GM10248 (cell line): ENCODE data around the gene PSMC5.
"Not testable (repeated sequence)": the region's sequence is repeated elsewhere in the genome, so short reads cannot be mapped to it uniquely, and the experiment has no call there.

Experiments
- CTCF ChIA-PET: fragments of 300-600 bp; sonication (Branson Sonifier 250); formaldehyde crosslinking; extraction: SDS; loops from one replicate; lab custom pipeline; 2021; ENCODE audit warnings: antibody characterized with exemption; lab: Yijun Ruan, JAX
- POLR2A ChIA-PET: fragments of 350-650 bp; sonication (Branson Sonifier 250); formaldehyde crosslinking; extraction: SDS; loops from one replicate; lab custom pipeline; 2020; ENCODE audit warnings: antibody characterized with exemption; lab: Yijun Ruan, JAX
- DNase-seq: peaks from one replicate; pipeline ENCODE4 v3.0.0; 2012; ENCODE audit errors: extremely low spot score
- TF ChIP-seq, protein P1 (sequence below): IDR thresholded peaks from 2 replicates; pipeline ENCODE4 v1.5.1; 2012; ENCODE audit warnings: mild to moderate bottlenecking, low read depth; ENCODE audit errors: extremely low read depth, missing control alignments, control extremely low read depth

PSMC5 gene

DNA sequence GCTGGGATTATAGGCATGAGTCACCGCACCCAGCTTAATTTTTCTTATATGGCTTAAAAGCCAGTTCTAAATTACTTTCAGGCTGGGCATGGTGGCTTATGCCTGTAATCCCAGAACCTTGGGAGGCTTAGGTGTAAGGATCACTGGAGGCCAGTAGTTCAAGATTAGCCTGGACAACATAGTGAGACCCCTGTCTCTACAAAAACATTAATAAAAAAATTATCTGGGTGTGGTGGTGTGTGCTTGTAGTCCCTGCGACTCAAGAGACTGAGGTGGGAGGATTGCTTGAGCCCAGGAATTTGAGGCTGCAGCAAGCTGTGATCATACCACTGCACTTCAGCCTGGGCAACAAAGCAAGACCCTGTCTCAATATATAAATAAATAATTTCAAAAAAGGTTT is 26.0 kb downstream of the PSMC5 start:
- ChIA-PET CTCF (interaction anchor here (14.1 kb wide), 1 partner anchor 10 kb away, joined by 137 read pairs; no protein-coding TSS in a partner anchor), POLR2A (no interaction called here)
- TF ChIP-seq, protein P1, sequence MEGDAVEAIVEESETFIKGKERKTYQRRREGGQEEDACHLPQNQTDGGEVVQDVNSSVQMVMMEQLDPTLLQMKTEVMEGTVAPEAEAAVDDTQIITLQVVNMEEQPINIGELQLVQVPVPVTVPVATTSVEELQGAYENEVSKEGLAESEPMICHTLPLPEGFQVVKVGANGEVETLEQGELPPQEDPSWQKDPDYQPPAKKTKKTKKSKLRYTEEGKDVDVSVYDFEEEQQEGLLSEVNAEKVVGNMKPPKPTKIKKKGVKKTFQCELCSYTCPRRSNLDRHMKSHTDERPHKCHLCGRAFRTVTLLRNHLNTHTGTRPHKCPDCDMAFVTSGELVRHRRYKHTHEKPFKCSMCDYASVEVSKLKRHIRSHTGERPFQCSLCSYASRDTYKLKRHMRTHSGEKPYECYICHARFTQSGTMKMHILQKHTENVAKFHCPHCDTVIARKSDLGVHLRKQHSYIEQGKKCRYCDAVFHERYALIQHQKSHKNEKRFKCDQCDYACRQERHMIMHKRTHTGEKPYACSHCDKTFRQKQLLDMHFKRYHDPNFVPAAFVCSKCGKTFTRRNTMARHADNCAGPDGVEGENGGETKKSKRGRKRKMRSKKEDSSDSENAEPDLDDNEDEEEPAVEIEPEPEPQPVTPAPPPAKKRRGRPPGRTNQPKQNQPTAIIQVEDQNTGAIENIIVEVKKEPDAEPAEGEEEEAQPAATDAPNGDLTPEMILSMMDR: no peak
- DNase-seq: no peak

DNA sequence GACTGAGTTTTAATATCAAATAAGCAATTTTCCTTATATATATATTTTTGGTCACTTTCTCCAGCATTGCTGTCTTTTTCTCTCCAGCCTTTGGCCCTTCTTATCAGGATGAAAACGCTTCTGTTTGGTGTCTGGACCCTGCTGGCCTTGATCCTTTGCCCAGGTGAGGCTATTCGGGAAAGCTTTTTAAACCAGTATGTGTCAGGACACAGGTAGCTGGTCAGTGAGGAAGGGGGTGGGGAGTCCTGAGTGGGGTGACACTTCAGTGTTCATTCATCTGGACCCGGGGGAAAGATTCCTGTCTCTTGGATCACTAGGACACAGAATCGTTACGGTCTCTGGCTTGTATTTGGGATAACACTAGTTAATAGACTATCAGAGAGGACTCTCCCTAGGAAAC is 27.5 kb downstream of the PSMC5 start:
- TF ChIP-seq, protein P1: no peak
- ChIA-PET POLR2A (no interaction called here), CTCF (interaction anchor here (1.1 to 14.1 kb wide), 2 partner anchors 8 to 13 kb away, joined by 3 to 137 read pairs; no protein-coding TSS in a partner anchor)
- no peak for DNase-seq

DNA sequence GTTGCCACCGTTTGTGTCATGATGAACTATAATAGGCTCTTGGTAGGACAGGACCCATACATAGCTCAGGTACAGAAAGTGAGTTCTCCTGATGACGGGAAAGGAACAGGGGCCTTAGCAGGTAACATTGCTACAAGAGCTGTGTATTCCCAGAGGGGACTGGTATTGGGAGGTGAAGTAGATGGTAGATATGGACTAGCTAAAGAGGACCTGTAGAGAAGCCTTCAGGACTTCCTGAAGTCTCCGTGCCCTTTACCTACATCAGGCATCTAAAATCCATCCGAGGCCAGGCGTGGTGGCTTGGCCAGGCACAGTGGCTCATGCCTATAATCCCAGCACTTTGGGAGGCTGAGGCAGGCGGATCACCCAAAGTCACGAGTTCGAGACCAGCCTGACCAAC is 28.0 kb downstream of the PSMC5 start:
- TF ChIP-seq, protein P1: no peak
- ChIA-PET POLR2A (no interaction called here), CTCF (interaction anchor here (1.1 to 14.1 kb wide), 2 partner anchors 8 to 14 kb away, joined by 3 to 137 read pairs; no protein-coding TSS in a partner anchor)
- DNase-seq: no peak

DNA sequence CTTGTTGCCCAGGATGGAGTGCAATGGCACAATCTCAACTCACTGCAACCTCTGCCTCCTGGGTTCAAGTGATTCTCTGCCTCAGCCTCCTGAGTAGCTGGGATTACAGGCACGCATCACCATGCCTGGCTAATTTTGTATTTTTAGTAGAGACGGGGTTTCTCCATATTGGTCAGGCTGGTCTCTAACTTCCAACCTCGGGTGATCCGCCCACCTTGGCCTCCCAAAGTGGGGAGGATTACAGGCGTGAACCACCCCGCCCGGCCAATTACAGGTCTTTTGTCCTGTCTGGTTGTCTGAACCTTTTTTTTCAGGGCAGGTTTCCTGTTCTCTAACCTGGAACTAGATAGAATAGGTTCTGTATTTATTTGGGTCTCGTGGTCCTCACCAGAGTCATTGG is 29.2 kb downstream of the PSMC5 start:
- CTCF ChIA-PET: interaction anchor here (0.8 to 14.1 kb wide), 2 partner anchors 6 to 10 kb away, joined by 3 to 137 read pairs; no protein-coding TSS in a partner anchor
- POLR2A ChIA-PET: interaction anchor here (0.7 kb wide), 1 partner anchor 82 kb away, joined by 7 read pairs; no protein-coding TSS in a partner anchor
- not testable (repeated sequence) for DNase-seq

DNA sequence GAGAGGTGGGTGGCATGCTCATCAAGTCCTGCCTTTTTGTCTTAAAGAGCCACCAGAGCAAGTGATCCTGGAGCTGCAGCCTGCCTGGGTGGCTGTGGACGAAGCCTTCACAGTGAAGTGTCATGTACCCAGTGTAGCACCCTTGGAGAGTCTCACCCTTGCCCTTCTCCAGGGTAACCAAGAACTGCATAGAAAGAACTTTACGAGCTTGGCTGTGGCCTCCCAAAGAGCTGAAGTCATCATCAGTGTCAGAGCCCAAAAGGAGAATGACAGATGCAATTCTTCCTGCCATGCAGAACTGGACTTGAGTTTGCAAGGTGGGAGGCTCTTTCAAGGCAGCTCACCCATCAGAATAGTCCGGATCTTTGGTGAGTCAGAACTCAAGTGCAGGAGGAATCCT is 32.0 kb downstream of the PSMC5 start:
- ChIA-PET POLR2A (no interaction called here), CTCF (interaction anchor here (0.8 to 14.1 kb wide), 10 partner anchors 4 to 275 kb away, joined by 3 to 137 read pairs (median 6); partner anchors contain the start of genes GH2 and SMARCD2)
- TF ChIP-seq, protein P1: no peak
- no peak for DNase-seq

DNA sequence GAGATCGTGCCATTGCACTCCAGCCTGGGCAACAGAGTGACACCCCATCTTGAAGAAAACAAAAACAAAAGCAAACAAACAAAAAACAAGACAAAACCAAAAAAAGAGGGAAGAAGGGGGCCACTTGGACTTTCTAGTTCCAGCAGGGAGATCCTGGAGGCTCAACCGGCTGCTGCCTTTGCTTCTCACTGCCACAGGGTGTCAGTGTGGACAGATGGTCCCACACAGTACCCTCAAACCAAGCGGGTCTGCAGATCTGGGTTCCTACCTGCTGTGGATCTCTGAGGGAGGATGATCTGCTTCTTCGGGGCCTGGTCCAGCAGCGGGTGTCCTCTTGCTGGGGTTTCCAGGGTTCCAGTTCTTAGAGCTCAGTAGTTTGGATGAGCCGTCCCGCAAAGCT is 39.4 kb downstream of the PSMC5 start:
- CTCF ChIA-PET: interaction anchor here (0.9 to 11.7 kb wide), 18 partner anchors 12 to 441 kb away, joined by 3 to 137 read pairs (median 4); partner anchors contain the start of gene GH2
- POLR2A ChIA-PET, DNase-seq: not testable (repeated sequence)

DNA sequence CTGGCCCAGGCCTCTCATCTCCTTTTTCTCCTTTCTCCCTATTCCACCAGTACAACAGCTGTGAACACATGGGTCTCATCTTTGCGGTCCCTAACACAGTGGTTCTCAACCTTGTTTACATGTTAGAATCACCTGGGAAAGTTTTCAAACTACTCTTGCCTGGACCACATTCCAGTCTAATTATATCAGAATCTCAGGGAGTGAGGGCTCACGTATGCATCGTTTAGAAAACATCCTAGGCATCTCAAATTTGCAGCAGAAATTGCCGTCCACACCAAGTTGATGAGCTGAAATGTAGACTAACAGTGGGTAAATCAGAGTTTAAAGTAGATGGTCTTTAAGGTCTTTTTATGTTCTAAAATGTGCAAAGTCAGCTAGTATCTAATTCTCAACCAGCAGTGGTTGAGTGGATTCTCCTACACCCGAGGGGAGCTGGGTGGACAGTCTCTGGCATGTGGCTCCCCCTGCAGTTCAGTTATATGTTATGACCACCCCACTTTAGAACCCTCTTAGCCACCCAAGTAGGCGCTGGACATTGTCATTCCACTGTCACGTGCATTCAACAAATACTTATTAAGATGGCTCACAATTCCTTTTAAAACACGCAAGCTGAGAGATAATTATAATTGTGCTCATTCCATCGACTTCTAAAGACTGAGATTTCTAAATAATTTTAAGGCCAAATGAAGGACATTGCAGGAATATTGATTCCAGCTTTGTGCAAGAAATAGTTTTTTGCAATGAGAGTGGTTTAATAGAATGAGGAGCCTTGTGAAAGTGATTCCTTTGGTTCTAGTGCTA is 42.5 kb downstream of the PSMC5 start:
- CTCF ChIA-PET: interaction anchor here (0.8 to 2.9 kb wide), 5 partner anchors 9 to 27 kb away, joined by 3 to 9 read pairs (median 3); partner anchors contain the start of genes GH2 and SMARCD2
- DNase-seq, POLR2A ChIA-PET: not testable (repeated sequence)

DNA sequence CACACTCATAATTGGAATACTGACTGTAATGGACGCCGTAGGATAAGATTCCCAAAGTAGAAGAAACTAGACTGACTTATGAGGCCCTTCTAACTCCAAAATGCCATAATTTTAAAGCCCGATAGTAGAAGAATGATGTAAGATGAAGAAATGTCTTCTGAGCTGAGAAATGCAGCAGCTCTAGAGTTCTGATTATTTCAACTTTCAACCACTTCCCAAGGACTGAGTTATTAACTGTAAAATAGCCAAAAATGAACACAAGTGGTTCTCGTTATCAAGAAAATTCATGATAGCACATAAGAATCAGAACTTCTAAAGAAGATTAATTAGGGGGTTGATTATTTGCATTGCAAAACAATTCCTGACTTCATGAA is 43.0 kb downstream of the PSMC5 start:
- DNase-seq, POLR2A ChIA-PET: not testable (repeated sequence)
- CTCF ChIA-PET: interaction anchor here (1.0 to 2.9 kb wide), 3 partner anchors 8 to 11 kb away, joined by 3 to 9 read pairs (median 8); partner anchors contain the start of gene GH2

DNA sequence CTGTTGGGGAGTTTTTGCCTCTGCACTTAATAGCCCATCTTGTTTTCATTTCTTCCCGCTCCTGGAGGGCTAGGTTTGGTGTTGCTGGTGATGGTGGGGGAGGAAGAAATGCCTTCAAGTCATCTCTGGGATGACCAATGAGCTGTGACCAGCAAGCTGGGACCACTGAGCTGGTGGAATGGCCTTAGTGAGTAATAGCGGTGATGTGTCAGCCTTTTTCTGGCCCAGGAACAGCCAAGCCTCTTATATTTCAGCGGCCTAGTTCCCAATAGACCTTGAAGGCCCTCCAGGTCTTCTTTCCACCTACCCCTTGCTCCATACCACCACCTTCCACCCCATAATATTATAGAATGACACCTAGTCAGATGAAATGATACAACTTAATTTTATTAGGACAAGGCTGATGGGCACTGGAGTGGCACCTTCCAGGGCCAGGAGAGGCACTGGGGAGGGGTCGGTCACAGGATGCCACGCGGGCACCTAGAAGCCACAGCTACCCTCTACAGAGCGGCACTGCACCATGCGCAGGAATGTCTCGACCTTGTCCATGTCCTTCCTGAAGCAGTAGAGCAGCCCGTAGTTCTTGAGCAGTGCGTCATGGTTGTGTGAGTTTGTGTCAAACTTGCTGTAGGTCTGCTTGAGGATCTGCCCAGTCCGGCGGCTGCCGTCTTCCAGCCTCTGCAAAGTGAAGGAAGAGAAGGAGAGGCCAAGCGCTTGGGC is 44.6 kb downstream of the PSMC5 start:
- DNase-seq, POLR2A ChIA-PET: not testable (repeated sequence)
- CTCF ChIA-PET: interaction anchor here (2.9 kb wide), 1 partner anchor 9 kb away, joined by 9 read pairs; the partner anchor contains the start of gene GH2

DNA sequence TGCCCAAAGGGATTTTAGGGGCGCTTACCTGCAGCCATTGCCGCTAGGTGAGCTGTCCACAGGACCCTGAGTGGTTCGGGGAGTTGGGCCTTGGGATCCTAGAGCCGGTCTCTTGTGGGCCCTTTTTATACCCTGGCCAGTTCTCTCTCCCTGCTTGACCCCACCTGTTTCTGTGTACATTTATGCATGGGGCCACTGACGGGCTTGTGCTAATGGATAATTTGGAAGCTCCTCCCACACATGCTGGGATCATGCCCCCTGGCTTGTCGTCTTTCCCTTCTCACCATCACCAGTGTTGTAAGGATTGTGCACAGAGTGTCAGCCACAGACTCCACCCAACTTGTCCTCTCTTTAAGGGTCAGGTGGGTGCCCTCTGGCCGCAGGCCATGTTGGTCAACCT is 46.3 kb downstream of the PSMC5 start, which contains the start of gene CSH2:
TSS of gene CSH2 (minus strand) at position 101 of the 400 bp plus-strand sequence. CDS start at position 38, 63 bp downstream.
- DNase-seq, POLR2A ChIA-PET: not testable (repeated sequence)
- CTCF ChIA-PET: interaction anchor here (0.7 to 1.1 kb wide), 2 partner anchors 15 to 25 kb away, joined by 3 to 6 read pairs; no protein-coding TSS in a partner anchor

DNA sequence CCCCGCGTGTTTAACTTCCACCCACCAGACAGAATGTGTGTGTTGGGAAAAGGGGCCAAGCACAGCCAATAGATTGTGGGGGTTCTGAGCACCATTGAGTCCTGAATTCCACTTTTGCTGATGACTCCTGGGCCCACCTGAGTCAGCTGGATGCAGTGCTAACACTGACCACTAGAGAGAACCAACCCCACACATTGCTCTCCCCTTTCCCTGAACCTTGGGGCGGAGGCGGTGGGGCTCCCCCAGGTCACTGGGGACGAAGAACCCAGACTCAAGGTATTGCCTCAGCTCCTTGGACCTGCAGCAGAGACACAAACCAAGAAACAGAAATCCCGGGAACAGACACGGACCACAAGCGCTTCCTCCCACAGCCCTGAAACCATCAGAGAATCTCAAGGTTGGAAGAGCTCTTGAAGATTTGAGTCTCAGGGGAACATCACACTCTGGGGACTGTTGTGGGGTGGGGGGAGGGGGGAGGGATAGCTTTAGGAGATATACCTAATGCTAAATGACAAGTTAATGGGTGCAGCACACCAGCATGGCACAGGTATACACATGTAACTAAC is 46.9 kb downstream of the PSMC5 start:
- CTCF ChIA-PET: interaction anchor here (0.6 to 1.1 kb wide), 4 partner anchors 9 to 26 kb away, joined by 3 to 6 read pairs (median 3); no protein-coding TSS in a partner anchor
- DNase-seq, POLR2A ChIA-PET: not testable (repeated sequence)
